HL-60 (cell line): Measurements from ENCODE around the gene TMEM101.

Source experiments
- CTCF ChIP-seq: IDR thresholded peaks from one replicate; pipeline ENCODE4 v1.5.1; 2011; ENCODE audit warnings: low read length, control low read depth, inconsistent platforms; ENCODE audit not compliant: insufficient read depth
- GABPA ChIP-seq: IDR thresholded peaks from 2 replicates; pipeline ENCODE4 v1.6.1; 2012; ENCODE audit warnings: low read depth
- POLR2AphosphoS5 ChIP-seq: IDR thresholded peaks from 2 replicates; pipeline ENCODE4 v1.6.1; 2012; ENCODE audit warnings: low read depth
- REST ChIP-seq: IDR thresholded peaks from 2 replicates; pipeline ENCODE4 v1.6.1; 2012; ENCODE audit warnings: low read depth; ENCODE audit not compliant: insufficient replicate concordance
- SPI1 ChIP-seq: IDR thresholded peaks from 2 replicates; pipeline ENCODE4 v1.6.1; 2012; ENCODE audit warnings: low read depth, mild to moderate bottlenecking, borderline replicate concordance

- no peak for TF ChIP-seq CTCF
- TF ChIP-seq REST = no peak
- no peak for TF ChIP-seq POLR2AphosphoS5
- no peak for TF ChIP-seq GABPA
- no peak for TF ChIP-seq SPI1
Observed at GRCh38 chr17:44004761-44005526, 9.8 kb downstream of the TMEM101 start.
